Ovary (tissue), 9 donors: ENCODE results near the gene ST7L. TPM values are rescaled to one million over a fixed set of nuclear protein-coding genes. Genes with fewer than 3 reads are reported as not detected.

Experiments
- DNase-seq, 5 donors: peaks; one replicate each; pipeline ENCODE4 v3.0.0-alpha.2; 2019 to 2020
- H3K27ac ChIP-seq, 2 donors: fragments of 200-600 bp; one replicate each; pipeline versions ENCODE4 v1.5.1 to v1.8.0; 2019 to 2022
- H3K27me3 ChIP-seq: fragments of 200-600 bp; one replicate; pipeline ENCODE4 v1.8.0; 2022
- H3K36me3 ChIP-seq: fragments of 200-600 bp; sonication (generic); one replicate; pipeline ENCODE4 v1.5.1; 2019
- H3K4me1 ChIP-seq: one replicate; pipeline ENCODE4 v1.8.1; 2013; ENCODE audit warnings: mild to moderate bottlenecking, moderate library complexity; ENCODE audit not compliant: insufficient read depth
- H3K4me3 ChIP-seq: fragments of 200-600 bp; sonication (generic); one replicate; pipeline ENCODE4 v1.5.1; 2017
- H3K9me3 ChIP-seq, 2 donors: fragments of 200-600 bp in 1 of 2; sonication (generic) in 1 of 2; one replicate each; pipeline versions ENCODE4 v1.5.1 to v1.8.1; 2013 to 2019; ENCODE audit warnings: mild to moderate bottlenecking in 1 of 2, moderate library complexity in 1 of 2
- CTCF ChIP-seq, 3 donors: fragments of 450-650 bp in 2 of 3; fragments of 200-600 bp in 1 of 3; IDR thresholded peaks; one replicate each; pipeline versions ENCODE4 v1.5.1 to v1.8.0; 2016 to 2022; ENCODE audit warnings: antibody characterized with exemption in 3 of 3, mild to moderate bottlenecking in 1 of 3
- EP300 ChIP-seq: sonication (generic); formaldehyde crosslinking; IDR thresholded peaks from one replicate; pipeline ENCODE4 v1.6.1; 2017; ENCODE audit warnings: antibody characterized with exemption
- POLR2A ChIP-seq: fragments of 450-650 bp; IDR thresholded peaks from one replicate; pipeline ENCODE4 v1.6.1; 2017; ENCODE audit warnings: antibody characterized with exemption, mild to moderate bottlenecking, moderate library complexity
- WGBS, 3 donors: extraction: QIAGEN DNeasy Blood & Tissue Kit in 1 of 3; methylation state at CpG; one replicate each; pipeline versions ENCODE4 v1.1.5 to v1.1.7; 2013 to 2017; 5-methylcytosine and 5-hydroxymethylcytosine counted together
- intact Hi-C, 4 donors: fragments of 100-400 bp; cut with DNase I; formaldehyde crosslinking; loops; one replicate each; pipeline versions ENCODE4 v1.11.0 to v1.15.1; 2022 to 2023
- polyA plus RNA-seq, 2 donors: library from polyadenylated mRNA; stranded (reverse); fragments of 200-250 nt in 1 of 2; fragments of 350-450 nt in 1 of 2; fragmentation: Illumina TruSeq in 1 of 2; extraction: RNeasy Lipid Tissue Mini Kit (QIAGEN cat#74804) in 1 of 2; gene quantifications; one replicate each; pipeline ENCODE4 v1.2.3, GENCODE V29; 2013 to 2014
- total RNA-seq, 7 donors: library from RNA; depleted of rRNA in 2 of 7; stranded (reverse); fragments of >200 nt in 2 of 7; fragmentation: NEBNext Ultra II Directional in 3 of 7; extraction: Animal tissue kit (Norgen Biotek cat#: 25700) in 3 of 7; gene quantifications; one replicate each; pipeline versions ENCODE4 v1.1.0 to v1.2.4, GENCODE V29; 2016 to 2023
- donor health status: DM: no; HTN: no; CAD: no; lungs with moderate emphysema.
- donor health status: DM: no; HTN: no; CAD: no.
- donor health status: Bipolar disorder and iron deficiency.
- donor health status: DM: yes; HTN: yes; CAD: no.
- donor health status: DM: no; HTN: no; CAD: no.
- donor health status: DM: yes; HTN: yes; CAD: no.

ST7L gene
- total and polyA plus RNA-seq, 9 donors, result 12.5 to 32.0 (median 22.3) TPM

DNA sequence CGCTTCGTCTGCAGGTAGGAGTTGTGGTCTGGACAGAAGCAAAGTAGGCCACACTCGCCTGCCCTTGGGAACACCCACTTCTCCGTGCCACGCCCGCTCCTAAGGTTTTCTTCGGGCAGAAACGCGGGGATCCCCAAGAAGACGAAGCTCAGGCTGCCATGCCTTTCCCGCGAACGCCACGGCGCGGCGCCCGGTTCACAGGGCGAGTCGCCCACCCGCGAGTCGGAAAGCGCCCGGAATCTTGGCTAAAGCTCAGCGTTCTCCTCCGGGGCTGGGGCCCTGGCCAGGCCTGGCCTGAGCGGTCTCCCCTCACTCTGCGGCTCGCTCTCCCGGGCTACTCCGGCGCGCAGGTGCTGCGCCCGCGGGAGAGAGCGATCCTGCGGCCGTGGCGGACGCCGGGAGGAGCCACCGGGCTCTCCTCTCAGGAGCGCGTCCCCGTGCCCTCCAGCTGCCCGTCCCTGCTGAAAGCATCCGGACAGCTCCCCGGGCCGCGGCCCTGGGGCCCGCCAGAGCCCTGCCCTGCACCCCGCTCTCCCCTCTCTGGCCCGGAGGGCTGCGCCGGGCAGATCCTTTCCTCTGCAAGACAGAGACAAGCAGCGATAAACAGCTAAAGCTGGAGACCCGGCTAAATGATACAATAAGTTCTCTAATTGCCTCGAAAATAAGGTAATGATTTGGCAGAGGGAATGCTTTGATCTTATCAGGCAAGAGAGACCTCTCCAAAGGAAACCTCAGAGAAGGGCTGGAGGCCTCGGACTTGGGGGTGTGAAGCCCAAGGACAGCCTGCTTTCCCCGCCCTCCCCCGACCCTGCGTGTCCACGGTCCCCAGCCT is 116.9 kb downstream of the ST7L start:
- intact Hi-C loops, result loop anchor here in 3 of 4 donors (2.0 to 10.0 kb wide), 4 partner anchors 113 to 205 kb away; partner anchors contain the start of genes RHOC (in 3 of the 3), CAPZA1 (in 2 of the 3) and ST7L (in 2 of the 3)
- WGBS, 3 donors, result 3 to 4% (median 3%) methylated on average over 61 to 65 of the region's 65 CpGs
- Histone ChIP-seq H3K4me3 (peak overlapping the region; percentile 51), H3K4me1 (peaks cover 36% of the 10 kb centered on the region), H3K36me3 (no peaks in the 10 kb centered on the region), H3K27me3 (no peaks in the 10 kb centered on the region), H3K27ac (peak overlapping the region in 1 of 2 donors; percentile 18), H3K9me3 (no peaks in the 10 kb centered on the region)
- TF ChIP-seq EP300 (no peak), POLR2A (no peak), CTCF (IDR thresholded peaks at IDR 0.05) (peak; percentile 60 to 73 (median 73))
- DNase-seq, result peak; percentile 84 to 91 (median 86)

DNA sequence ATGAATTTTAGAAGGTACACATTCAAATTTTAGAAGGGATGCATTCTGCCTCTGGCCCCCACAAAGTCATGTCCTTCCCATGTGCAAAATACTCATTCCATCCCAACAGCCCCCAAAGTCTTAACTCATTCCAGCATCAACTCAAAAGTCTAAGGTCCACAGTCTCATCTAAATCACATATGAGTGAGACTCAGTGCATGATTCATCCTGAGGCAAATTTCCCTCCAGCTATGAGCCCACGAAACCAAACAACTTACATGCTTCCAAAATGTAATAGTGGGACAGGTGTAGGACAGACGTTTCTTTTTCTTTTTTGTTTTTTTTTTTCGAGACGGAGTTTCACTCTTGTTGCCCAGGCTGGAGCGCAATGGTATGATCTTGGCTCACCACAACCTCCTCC is 122.7 kb downstream of the ST7L start:
- Histone ChIP-seq H3K4me3 (no peak overlapping the region), H3K4me1 (no peaks in the 10 kb centered on the region), H3K36me3 (no peaks in the 10 kb centered on the region), H3K9me3 (no peaks in the 10 kb centered on the region), H3K27me3 (no peaks in the 10 kb centered on the region), H3K27ac (no peak overlapping the region)
- TF ChIP-seq POLR2A (no peak), CTCF (IDR thresholded peaks at IDR 0.05) (no peak), EP300 (no peak)
- WGBS, 3 donors, result 74 to 78% (median 77%) methylated on average over 5 of the region's 5 CpGs
- intact Hi-C loops, result loop anchor here in 1 of 4 donors (10.0 kb wide), 1 partner anchor 49 kb away; no protein-coding TSS in a partner anchor
- DNase-seq, result no peak

GRCh38 chr1:112493351-112493750 is 125.6 kb downstream of the ST7L start:
- no peaks in the 10 kb centered on the region for H3K9me3 ChIP-seq
- DNase-seq, result no peak
- H3K4me1 ChIP-seq, result no peaks in the 10 kb centered on the region
- H3K36me3 ChIP-seq, result no peaks in the 10 kb centered on the region
- H3K27me3 ChIP-seq, result no peaks in the 10 kb centered on the region
- WGBS, 3 donors, result 83 to 89% (median 84%) methylated on average over 6 of the region's 6 CpGs
- intact Hi-C loops, result loop anchor here in 1 of 4 donors (10.0 kb wide), 1 partner anchor 51 kb away; no protein-coding TSS in a partner anchor
- TF ChIP-seq EP300, result no peak
- no peak for TF ChIP-seq CTCF (IDR thresholded peaks at IDR 0.05)
- TF ChIP-seq POLR2A, result no peak
- H3K27ac ChIP-seq, result no peak overlapping the region
- H3K4me3 ChIP-seq, result no peak overlapping the region

DNA sequence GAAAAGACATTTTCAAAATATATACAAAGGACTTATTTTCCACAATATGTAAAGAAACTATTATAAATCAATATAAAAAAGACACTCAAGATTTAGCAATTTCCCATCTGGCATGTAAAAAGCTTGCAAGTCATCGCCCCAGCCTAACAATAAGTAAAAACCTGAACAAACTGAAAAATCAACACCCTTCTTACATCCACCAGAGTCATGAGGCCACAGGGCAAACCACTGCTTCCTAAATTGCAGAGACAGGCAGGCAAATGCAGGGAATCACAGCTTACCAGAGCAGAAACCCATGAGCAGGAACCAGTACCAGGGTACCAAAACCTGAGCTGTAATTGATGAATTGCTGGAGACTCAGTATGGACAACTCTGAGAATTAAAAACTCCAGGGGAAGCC is 126.9 kb downstream of the ST7L start:
- TF ChIP-seq EP300 (no peak), CTCF (IDR thresholded peaks at IDR 0.05) (no peak)
- 86 to 96% (median 90%) methylated on average over 1 of the region's 1 CpG for WGBS, 3 donors

More for the DNA sequence above, 126.9 kb downstream of the ST7L start:
- intact Hi-C loops, result loop anchor here in 1 of 4 donors (10.0 kb wide), 1 partner anchor 53 kb away; no protein-coding TSS in a partner anchor
- Histone ChIP-seq H3K4me3 (no peak overlapping the region), H3K27ac (no peak overlapping the region), H3K36me3 (no peaks in the 10 kb centered on the region), H3K9me3 (no peaks in the 10 kb centered on the region), H3K4me1 (no peaks in the 10 kb centered on the region), H3K27me3 (no peaks in the 10 kb centered on the region)
- DNase-seq, result no peak
